RWPE2 (cell line): ENCODE results near the gene ZNF585A.

Experiments used
- ATAC-seq: fragments of 200-7000 bp; cut with Tn5 transposase; 3 replicates; pipeline ENCODE4 v1.9.1; 2021; ENCODE audit warnings: low read depth
- DNase-seq: peaks from one replicate; pipeline ENCODE4 v3.0.0-alpha.2; 2020; ENCODE audit warnings: low spot score
- H3K27ac ChIP-seq: fragments of 450-650 bp; 2 replicates; pipeline ENCODE4 v1.5.1; 2017; ENCODE audit warnings: mild to moderate bottlenecking; ENCODE audit not compliant: poor library complexity, severe bottlenecking
- H3K27me3 ChIP-seq: fragments of 250-450 bp; sonication (Bioruptor Pico); 2 replicates; pipeline ENCODE4 v1.5.1; 2021; ENCODE audit warnings: mild to moderate bottlenecking, moderate library complexity; ENCODE audit not compliant: insufficient read depth, poor library complexity, severe bottlenecking
- H3K36me3 ChIP-seq: fragments of 250-450 bp; sonication (Bioruptor Pico); 2 replicates; pipeline ENCODE4 v1.5.1; 2020; ENCODE audit warnings: low read depth, mild to moderate bottlenecking, moderate library complexity
- H3K4me1 ChIP-seq: fragments of 250-450 bp; sonication (Bioruptor Pico); 2 replicates; pipeline ENCODE4 v1.5.1; 2021; ENCODE audit warnings: mild to moderate bottlenecking, moderate library complexity; ENCODE audit not compliant: insufficient read depth, poor library complexity, severe bottlenecking
- H3K4me3 ChIP-seq: fragments of 250-450 bp; sonication (Bioruptor Pico); 2 replicates; pipeline ENCODE4 v1.5.1; 2021; ENCODE audit warnings: mild to moderate bottlenecking, moderate library complexity; ENCODE audit not compliant: severe bottlenecking
- H3K9me3 ChIP-seq: fragments of 250-450 bp; sonication (Bioruptor Pico); 2 replicates; pipeline ENCODE4 v1.5.1; 2021; ENCODE audit warnings: mild to moderate bottlenecking, moderate library complexity; ENCODE audit not compliant: severe bottlenecking
- TF ChIP-seq, protein P1 (sequence below): fragments of 450-650 bp; IDR thresholded peaks from one replicate; pipeline ENCODE4 v1.5.1; 2017; ENCODE audit warnings: mild to moderate bottlenecking, moderate library complexity; ENCODE audit not compliant: poor library complexity, severe bottlenecking

Gene ZNF585A

DNA sequence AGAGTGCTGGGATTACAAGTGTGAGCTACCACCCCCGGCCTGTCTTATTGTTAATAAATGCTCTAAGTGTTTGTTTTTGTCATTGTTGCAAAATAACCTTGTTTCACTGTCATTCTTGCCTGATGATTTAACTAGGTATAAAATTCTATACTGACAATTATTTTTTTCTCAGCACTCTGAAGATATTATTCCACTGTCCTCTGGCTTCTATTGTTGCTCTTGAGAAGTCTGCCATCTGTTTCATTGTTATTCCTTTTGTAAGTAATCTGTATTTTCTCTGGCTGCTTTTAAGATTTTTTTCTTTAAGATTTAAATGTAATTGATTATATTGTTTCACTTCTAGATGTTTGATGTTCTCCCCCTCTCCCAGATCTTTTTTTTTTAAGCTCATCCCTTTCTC, 76.6 kb downstream of the ZNF585A start:
- Histone ChIP-seq H3K4me3 (no peak overlapping the region), H3K27me3 (no peaks in the 10 kb centered on the region), H3K36me3 (peaks cover 44% of the 10 kb centered on the region), H3K27ac (no peak overlapping the region), H3K9me3 (peaks cover 15% of the 10 kb centered on the region), H3K4me1 (no peaks in the 10 kb centered on the region)
- ATAC-seq (no peak), DNase-seq (no peak)
- TF ChIP-seq, protein P1, sequence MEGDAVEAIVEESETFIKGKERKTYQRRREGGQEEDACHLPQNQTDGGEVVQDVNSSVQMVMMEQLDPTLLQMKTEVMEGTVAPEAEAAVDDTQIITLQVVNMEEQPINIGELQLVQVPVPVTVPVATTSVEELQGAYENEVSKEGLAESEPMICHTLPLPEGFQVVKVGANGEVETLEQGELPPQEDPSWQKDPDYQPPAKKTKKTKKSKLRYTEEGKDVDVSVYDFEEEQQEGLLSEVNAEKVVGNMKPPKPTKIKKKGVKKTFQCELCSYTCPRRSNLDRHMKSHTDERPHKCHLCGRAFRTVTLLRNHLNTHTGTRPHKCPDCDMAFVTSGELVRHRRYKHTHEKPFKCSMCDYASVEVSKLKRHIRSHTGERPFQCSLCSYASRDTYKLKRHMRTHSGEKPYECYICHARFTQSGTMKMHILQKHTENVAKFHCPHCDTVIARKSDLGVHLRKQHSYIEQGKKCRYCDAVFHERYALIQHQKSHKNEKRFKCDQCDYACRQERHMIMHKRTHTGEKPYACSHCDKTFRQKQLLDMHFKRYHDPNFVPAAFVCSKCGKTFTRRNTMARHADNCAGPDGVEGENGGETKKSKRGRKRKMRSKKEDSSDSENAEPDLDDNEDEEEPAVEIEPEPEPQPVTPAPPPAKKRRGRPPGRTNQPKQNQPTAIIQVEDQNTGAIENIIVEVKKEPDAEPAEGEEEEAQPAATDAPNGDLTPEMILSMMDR = no peak
